B cell (primary cell): ENCODE data around the gene ROR2. TPM values are rescaled to one million over a fixed set of nuclear protein-coding genes. Genes with fewer than 3 reads are reported as not detected.

ENCODE experiments used
- ATAC-seq: fragments of 200-7000 bp; cut with Tn5 transposase; one replicate; pipeline ENCODE4 v1.10.0; 2021; ENCODE audit warnings: low read depth, mild to moderate bottlenecking, moderate number of reproducible peaks, moderate library complexity
- CTCF ChIA-PET: fragments of 350-600 bp; sonication (Branson Sonifier 250); formaldehyde crosslinking; loops from one replicate; lab custom pipeline; 2021; ENCODE audit warnings: antibody characterized with exemption, inconsistent platforms; lab: Charles Lee
- POLR2A ChIA-PET: fragments of 350-600 bp; sonication (Branson Sonifier 250); formaldehyde crosslinking; loops from one replicate; lab custom pipeline; 2021; ENCODE audit warnings: antibody characterized with exemption; lab: Charles Lee
- DNase-seq: peaks from one replicate; pipeline ENCODE4 v3.0.0; 2013
- H2AFZ ChIP-seq: 2 replicates; pipeline ENCODE4 v1.6.1; 2012; ENCODE audit warnings: mild to moderate bottlenecking, low read depth, low read length; ENCODE audit not compliant: insufficient read depth, poor library complexity, severe bottlenecking
- H3K27ac ChIP-seq, 2 donors: 1 replicate in 1 of 2; 2 replicates in 1 of 2; pipeline ENCODE4 v1.5.1; 2012 to 2013; ENCODE audit warnings: low read length in 2 of 2, mild to moderate bottlenecking in 2 of 2, moderate library complexity in 1 of 2
- H3K27me3 ChIP-seq, 4 experiments: fragments of 200-600 bp in 1 of 4; sonication (generic) in 1 of 4; replicated peaks in 1 of 4; 1 replicate in 2 of 4; 2 replicates in 2 of 4; pipeline versions ENCODE4 v1.6.1 to v1.7.0; 2013 to 2016; ENCODE audit warnings: low read length in 3 of 4, mild to moderate bottlenecking in 2 of 4, mixed read lengths in 1 of 4, moderate library complexity in 1 of 4; ENCODE audit not compliant: insufficient read depth in 4 of 4, control insufficient read depth in 3 of 4; ENCODE audit errors: control extremely low read depth in 1 of 4
- H3K36me3 ChIP-seq, 2 experiments: replicated peaks in 1 of 2; 1 replicate in 1 of 2; 2 replicates in 1 of 2; pipeline versions ENCODE4 v1.6.1 to v1.7.1; 2013; ENCODE audit warnings: low read length in 1 of 2; ENCODE audit not compliant: insufficient read depth in 2 of 2, control insufficient read depth in 1 of 2; ENCODE audit errors: control extremely low read depth in 1 of 2, extremely low read depth in 1 of 2
- H3K4me1 ChIP-seq, 2 donors: fragments of 200-600 bp in 1 of 2; sonication (generic) in 1 of 2; 1 replicate in 1 of 2; 2 replicates in 1 of 2; pipeline versions ENCODE4 v1.5.1 to v1.6.1; 2013 to 2017; ENCODE audit warnings: low read length in 2 of 2; ENCODE audit not compliant: control insufficient read depth in 2 of 2, insufficient read depth in 2 of 2
- H3K4me2 ChIP-seq: replicated peaks from 2 replicates; pipeline ENCODE3; 2012; ENCODE audit warnings: mild to moderate bottlenecking, low read depth, low read length; ENCODE audit not compliant: poor library complexity, severe bottlenecking
- H3K4me3 ChIP-seq, 5 experiments: fragments of 200-600 bp in 1 of 5; sonication (generic) in 1 of 5; 1 replicate in 3 of 5; 2 replicates in 2 of 5; pipeline versions ENCODE4 v1.5.1 to v1.7.0; 2011 to 2016; ENCODE audit warnings: low read length in 4 of 5, mild to moderate bottlenecking in 4 of 5, low read depth in 2 of 5, control low read depth in 1 of 5, moderate library complexity in 1 of 5; ENCODE audit not compliant: insufficient read depth in 1 of 5; ENCODE audit errors: control extremely low read depth in 1 of 5, extremely low read depth in 1 of 5
- H3K79me2 ChIP-seq: fragments of 200-600 bp; sonication (generic); one replicate; pipeline ENCODE4 v1.6.0; 2016; ENCODE audit warnings: low read length; ENCODE audit not compliant: control insufficient read depth, insufficient read depth
- H3K9ac ChIP-seq: fragments of 200-600 bp; sonication (generic); 2 replicates; pipeline ENCODE4 v1.6.1; 2017; ENCODE audit warnings: mild to moderate bottlenecking, low read length, moderate library complexity
- H3K9me3 ChIP-seq, 3 donors: one replicate each; pipeline versions ENCODE4 v1.6.1 to v1.7.1; 2013; ENCODE audit warnings: low read length in 2 of 3; ENCODE audit not compliant: control insufficient read depth in 2 of 3, insufficient read depth in 1 of 3; ENCODE audit errors: control extremely low read depth in 1 of 3
- H4K20me1 ChIP-seq: 2 replicates; pipeline ENCODE4 v1.6.0; 2012; ENCODE audit warnings: mild to moderate bottlenecking, low read length; ENCODE audit not compliant: insufficient read depth, control insufficient read depth, poor library complexity, severe bottlenecking
- H3K27ac Mint-ChIP-seq: one replicate; pipeline ENCODE4 v1.8.0; 2021; ENCODE audit warnings: mixed read lengths
- H3K27me3 Mint-ChIP-seq: one replicate; pipeline ENCODE4 v1.8.0; 2021; ENCODE audit warnings: mixed read lengths
- H3K4me1 Mint-ChIP-seq: one replicate; pipeline ENCODE4 v1.8.0; 2021; ENCODE audit warnings: mixed read lengths
- H3K4me3 Mint-ChIP-seq: one replicate; pipeline ENCODE4 v1.8.0; 2021; ENCODE audit warnings: mixed read lengths
- H3K9me3 Mint-ChIP-seq: one replicate; pipeline ENCODE4 v1.8.0; 2022; ENCODE audit warnings: mixed read lengths; ENCODE audit not compliant: insufficient read depth
- EZH2 ChIP-seq: IDR thresholded peaks from 2 replicates; pipeline ENCODE4 v1.6.1; 2012; ENCODE audit warnings: borderline replicate concordance, low read depth, mild to moderate bottlenecking, moderate library complexity, low read length; ENCODE audit not compliant: insufficient read depth, poor library complexity, severe bottlenecking
- WGBS: methylation state at CpG from one replicate; pipeline ENCODE4 v1.1.5; 2013; ENCODE audit warnings: missing lambda C conversion rate; ENCODE audit not compliant: insufficient coverage; 5-methylcytosine and 5-hydroxymethylcytosine counted together
- intact Hi-C: fragments of 100-400 bp; cut with micrococcal nuclease; formaldehyde crosslinking; loops from one replicate; pipeline ENCODE4 v1.10.0; 2022
- polyA plus RNA-seq: library from polyadenylated mRNA; depleted of rRNA; stranded (reverse); fragments of >200 nt; gene quantifications from 2 replicates; pipeline ENCODE4 v1.2.3, GENCODE V29; 2012
- total RNA-seq, 2 donors: library from RNA; stranded (reverse); fragments of 120-200 nt in 1 of 2; gene quantifications; 1 replicate in 1 of 2; 2 replicates in 1 of 2; pipeline versions ENCODE4 v1.2.3 to v1.2.4, GENCODE V29; 2013 to 2022
- TF ChIP-seq, protein P1 (sequence below): fragments of 200-600 bp; IDR thresholded peaks from one replicate; pipeline ENCODE4 v1.8.0; 2022; ENCODE audit warnings: antibody characterized with exemption, mild to moderate bottlenecking

ROR2 gene
- total and polyA plus RNA-seq, 2 donors (not counting 1 experiment from before 2014, with no cell fraction given): 0.21 to 0.49 TPM

DNA sequence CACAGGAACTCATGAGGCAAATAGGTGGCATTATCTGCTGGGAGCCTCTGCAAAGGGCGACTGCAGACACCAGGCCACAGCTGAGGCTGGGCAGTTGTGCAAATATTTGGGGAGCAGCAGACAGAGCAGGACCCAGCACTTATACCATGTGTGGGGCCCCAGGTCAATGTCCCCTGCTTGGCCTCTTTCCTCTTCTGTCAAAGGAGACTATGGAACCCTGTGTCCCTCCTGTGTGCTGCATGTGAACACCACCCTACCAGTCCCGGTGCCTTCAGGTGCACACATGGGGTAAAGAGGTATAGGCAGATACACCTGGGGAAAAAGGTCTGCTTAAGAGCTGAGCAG, 50.8 kb downstream of the ROR2 start:
- no peak overlapping the region for H3K4me3 ChIP-seq
- DNase-seq (no peak), ATAC-seq (no peak)
- H3K27me3 ChIP-seq: peaks cover 0 to 4% (median 0%) of the 10 kb centered on the region in 4 experiments
- H3K36me3 ChIP-seq: no peaks in the 10 kb centered on the region
- intact Hi-C loops: no loop called here
- no peak overlapping the region for H3K9ac ChIP-seq
- Mint-ChIP-seq H3K4me1 (peaks cover 4% of the 10 kb centered on the region), H3K4me3 (no peak overlapping the region), H3K27ac (no peak overlapping the region), H3K27me3 (peaks cover 25% of the 10 kb centered on the region), H3K9me3 (no peaks in the 10 kb centered on the region)
- ChIA-PET POLR2A (no interaction called here), CTCF (no interaction called here)
- WGBS: 95% methylated on average over 2 of the region's 2 CpGs
- no peaks in the 10 kb centered on the region for H3K4me1 ChIP-seq
- H2AFZ ChIP-seq: no peak overlapping the region
- no peak overlapping the region for H3K27ac ChIP-seq
- H3K4me2 ChIP-seq: no peak overlapping the region
- H3K9me3 ChIP-seq: no peaks in the 10 kb centered on the region
- no peak for TF ChIP-seq EZH2
- TF ChIP-seq, protein P1, sequence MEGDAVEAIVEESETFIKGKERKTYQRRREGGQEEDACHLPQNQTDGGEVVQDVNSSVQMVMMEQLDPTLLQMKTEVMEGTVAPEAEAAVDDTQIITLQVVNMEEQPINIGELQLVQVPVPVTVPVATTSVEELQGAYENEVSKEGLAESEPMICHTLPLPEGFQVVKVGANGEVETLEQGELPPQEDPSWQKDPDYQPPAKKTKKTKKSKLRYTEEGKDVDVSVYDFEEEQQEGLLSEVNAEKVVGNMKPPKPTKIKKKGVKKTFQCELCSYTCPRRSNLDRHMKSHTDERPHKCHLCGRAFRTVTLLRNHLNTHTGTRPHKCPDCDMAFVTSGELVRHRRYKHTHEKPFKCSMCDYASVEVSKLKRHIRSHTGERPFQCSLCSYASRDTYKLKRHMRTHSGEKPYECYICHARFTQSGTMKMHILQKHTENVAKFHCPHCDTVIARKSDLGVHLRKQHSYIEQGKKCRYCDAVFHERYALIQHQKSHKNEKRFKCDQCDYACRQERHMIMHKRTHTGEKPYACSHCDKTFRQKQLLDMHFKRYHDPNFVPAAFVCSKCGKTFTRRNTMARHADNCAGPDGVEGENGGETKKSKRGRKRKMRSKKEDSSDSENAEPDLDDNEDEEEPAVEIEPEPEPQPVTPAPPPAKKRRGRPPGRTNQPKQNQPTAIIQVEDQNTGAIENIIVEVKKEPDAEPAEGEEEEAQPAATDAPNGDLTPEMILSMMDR: no peak
- H3K79me2 ChIP-seq: no peaks in the 10 kb centered on the region
- H4K20me1 ChIP-seq: no peaks in the 10 kb centered on the region

DNA sequence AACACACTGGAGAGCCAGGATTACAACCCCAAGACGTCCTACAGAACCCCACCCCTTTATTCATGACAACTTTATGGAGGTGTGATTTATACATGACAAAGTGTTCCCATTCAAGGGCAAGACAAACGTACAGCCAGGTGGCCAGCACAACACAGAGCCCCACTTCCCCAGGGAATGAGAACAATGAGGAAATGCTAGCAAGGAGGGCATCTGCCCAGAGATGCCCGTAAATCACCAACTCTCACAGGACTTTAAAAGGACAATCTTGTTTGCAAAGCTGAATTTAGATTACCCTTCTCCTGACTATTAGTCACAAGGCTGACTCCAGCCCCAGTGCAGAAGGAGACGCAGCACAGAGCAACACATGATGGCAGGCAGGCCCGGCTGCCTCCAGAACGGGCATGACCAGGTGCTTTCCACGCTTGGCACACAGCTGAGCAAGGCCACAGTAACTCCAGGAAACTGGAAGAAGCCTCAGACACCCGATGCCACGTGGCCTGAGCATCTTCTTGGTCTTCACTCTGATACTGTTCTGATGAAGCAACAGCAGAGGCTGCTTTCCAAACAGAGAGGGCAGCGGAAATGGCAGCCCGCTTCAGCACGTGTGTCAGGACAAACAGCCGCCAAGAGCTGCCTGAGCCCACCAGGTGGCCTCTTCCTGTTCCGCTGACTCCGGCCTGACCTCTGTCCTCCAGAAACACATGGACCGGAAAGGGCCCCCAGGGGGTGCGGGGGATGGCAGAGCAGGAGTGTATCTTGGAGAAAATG, 51.4 kb downstream of the ROR2 start:
- DNase-seq: no peak
- TF ChIP-seq EZH2: no peak
- TF ChIP-seq, protein P1: no peak
- WGBS: 75% methylated on average over 14 of the region's 17 CpGs
- H3K4me1 Mint-ChIP-seq: peaks cover 4% of the 10 kb centered on the region
- CTCF ChIA-PET: no interaction called here
- Histone ChIP-seq H3K36me3 (no peaks in the 10 kb centered on the region), H3K79me2 (no peaks in the 10 kb centered on the region), H3K27ac (no peak overlapping the region), H3K9ac (no peak overlapping the region), H3K4me1 (no peaks in the 10 kb centered on the region), H4K20me1 (no peaks in the 10 kb centered on the region), H3K27me3 (peaks cover 0 to 4% (median 0%) of the 10 kb centered on the region in 4 experiments), H3K4me3 (no peak overlapping the region), H3K4me2 (no peak overlapping the region), H2AFZ (no peak overlapping the region), H3K9me3 (no peaks in the 10 kb centered on the region)
- H3K27ac Mint-ChIP-seq: no peak overlapping the region
- ATAC-seq: no peak
- peaks cover 29% of the 10 kb centered on the region for H3K27me3 Mint-ChIP-seq
- POLR2A ChIA-PET: no interaction called here
- no peak overlapping the region for H3K4me3 Mint-ChIP-seq
- intact Hi-C loops: no loop called here
- H3K9me3 Mint-ChIP-seq: no peaks in the 10 kb centered on the region
